Karpas-422 (cell line): ENCODE results near the gene CPPED1. TPM values are rescaled to one million over a fixed set of nuclear protein-coding genes. Genes with fewer than 3 reads are reported as not detected.

Experiments used
- DNase-seq: peaks from one replicate; pipeline ENCODE4 v3.0.0-alpha.2; 2015
- H2AFZ ChIP-seq: fragments of 200-600 bp; sonication (generic); 2 replicates; pipeline ENCODE4 v1.6.1; 2014; ENCODE audit warnings: antibody characterized with exemption, low read length, mixed read lengths
- H3K27ac ChIP-seq: fragments of 200-600 bp; sonication (generic); 2 replicates; pipeline ENCODE4 v1.5.1; 2014; ENCODE audit warnings: mild to moderate bottlenecking, low read length, moderate library complexity
- H3K27me3 ChIP-seq: fragments of 200-600 bp; sonication (generic); 2 replicates; pipeline ENCODE4 v1.6.1; 2014; ENCODE audit warnings: low read length, mixed read lengths
- H3K36me3 ChIP-seq: fragments of 200-600 bp; sonication (generic); 2 replicates; pipeline ENCODE4 v1.6.1; 2014; ENCODE audit warnings: low read length, mixed read lengths; ENCODE audit not compliant: insufficient read depth
- H3K4me1 ChIP-seq: fragments of 200-600 bp; sonication (generic); 2 replicates; pipeline ENCODE4 v1.6.1; 2014; ENCODE audit warnings: mild to moderate bottlenecking, low read length, mixed read lengths
- H3K4me2 ChIP-seq: fragments of 200-600 bp; sonication (generic); 2 replicates; pipeline ENCODE4 v1.6.1; 2014; ENCODE audit warnings: low read length, low read depth, mild to moderate bottlenecking; ENCODE audit not compliant: poor library complexity, severe bottlenecking
- H3K4me3 ChIP-seq: fragments of 200-600 bp; sonication (generic); 2 replicates; pipeline ENCODE4 v1.5.1; 2014; ENCODE audit warnings: mild to moderate bottlenecking, antibody characterized with exemption, low read length, mixed read lengths
- H3K79me2 ChIP-seq: fragments of 200-600 bp; sonication (generic); 2 replicates; pipeline ENCODE4 v1.6.1; 2014; ENCODE audit warnings: mild to moderate bottlenecking, low read length, mixed read lengths
- H3K9ac ChIP-seq: fragments of 200-600 bp; sonication (generic); 2 replicates; pipeline ENCODE4 v1.6.0; 2014; ENCODE audit warnings: low read length
- H3K9me2 ChIP-seq: fragments of 200-600 bp; sonication (generic), shearing (Covaris generic); replicated peaks from 2 replicates; pipeline ENCODE4 v1.6.0; 2014; ENCODE audit warnings: mild to moderate bottlenecking, low read length, moderate library complexity; ENCODE audit not compliant: insufficient read depth
- H3K9me3 ChIP-seq: fragments of 300-700, 200-600 bp; sonication (generic); 2 replicates; pipeline ENCODE4 v1.6.1; 2014; ENCODE audit warnings: low read length, mixed read lengths
- H4K20me1 ChIP-seq: fragments of 200-600 bp; sonication (generic); 2 replicates; pipeline ENCODE4 v1.6.1; 2014; ENCODE audit warnings: mild to moderate bottlenecking, antibody characterized with exemption, low read length, low read depth; ENCODE audit not compliant: insufficient read depth
- total RNA-seq: library from RNA; depleted of rRNA; stranded (reverse); fragments of >200 nt; shearing (Covaris generic); gene quantifications from 2 replicates; pipeline ENCODE4 v1.2.3, GENCODE V29; 2014; ENCODE audit warnings: low replicate concordance

CPPED1 gene
- total RNA-seq, 1 experiment from 2014 or later: 1.8 TPM

- H3K4me1 ChIP-seq: no peaks in the 10 kb centered on the region
- H2AFZ ChIP-seq: no peak overlapping the region
- no peaks in the 10 kb centered on the region for H3K79me2 ChIP-seq
- no peak overlapping the region for H3K27ac ChIP-seq
- no peaks in the 10 kb centered on the region for H3K27me3 ChIP-seq
- no peaks in the 10 kb centered on the region; the same call in 1 of the 2 replicates for H3K9me3 ChIP-seq
- DNase-seq: no peak
- H4K20me1 ChIP-seq: no peaks in the 10 kb centered on the region
- no peak overlapping the region for H3K4me2 ChIP-seq
- H3K9ac ChIP-seq: no peak overlapping the region
- H3K36me3 ChIP-seq: no peaks in the 10 kb centered on the region
- H3K4me3 ChIP-seq: no peak overlapping the region
- H3K9me2 ChIP-seq: no peaks in the 10 kb centered on the region
Observed at GRCh38 chr16:12735805-12736204, 67.9 kb downstream of the CPPED1 start.

DNA sequence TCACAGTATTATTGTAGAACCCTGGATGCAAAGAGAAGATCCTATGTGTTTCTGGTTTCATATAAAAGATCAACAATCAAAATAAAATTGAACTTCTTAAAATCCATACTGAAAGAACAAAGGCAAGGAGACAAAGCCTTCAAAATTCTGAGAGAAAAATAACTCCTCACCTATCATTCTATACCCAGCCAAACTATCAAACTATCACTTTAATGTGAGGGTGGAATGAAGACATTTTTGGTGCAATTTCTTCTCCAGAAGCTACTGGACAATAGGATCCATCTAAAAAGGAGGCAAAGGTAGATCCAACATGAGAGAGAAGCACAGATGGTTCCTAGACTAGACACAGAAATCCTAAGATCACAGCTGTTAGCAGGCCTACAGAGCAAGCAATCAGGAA, 71.1 kb downstream of the CPPED1 start:
- Histone ChIP-seq H4K20me1 (no peaks in the 10 kb centered on the region), H3K79me2 (no peaks in the 10 kb centered on the region)

GRCh38 chr16:12729448-12729847, 74.2 kb downstream of the CPPED1 start:
- Histone ChIP-seq H3K36me3 (no peaks in the 10 kb centered on the region), H3K9me3 (no peaks in the 10 kb centered on the region; the same call in 1 of the 2 replicates), H4K20me1 (no peaks in the 10 kb centered on the region), H3K9ac (no peak overlapping the region), H3K4me1 (no peaks in the 10 kb centered on the region), H3K27me3 (no peaks in the 10 kb centered on the region), H2AFZ (no peak overlapping the region), H3K4me3 (no peak overlapping the region), H3K27ac (no peak overlapping the region), H3K79me2 (no peaks in the 10 kb centered on the region), H3K4me2 (no peak overlapping the region), H3K9me2 (no peaks in the 10 kb centered on the region)
- DNase-seq: no peak

More for the DNA sequence above, 71.1 kb downstream of the CPPED1 start:
- Histone ChIP-seq H3K4me3 (no peak overlapping the region), H3K9me3 (no peaks in the 10 kb centered on the region; the same call in 1 of the 2 replicates), H3K27ac (no peak overlapping the region), H2AFZ (no peak overlapping the region), H3K4me1 (no peaks in the 10 kb centered on the region), H3K4me2 (no peak overlapping the region), H3K27me3 (no peaks in the 10 kb centered on the region), H3K9ac (no peak overlapping the region), H3K36me3 (no peaks in the 10 kb centered on the region), H3K9me2 (no peaks in the 10 kb centered on the region)
- no peak for DNase-seq

DNA sequence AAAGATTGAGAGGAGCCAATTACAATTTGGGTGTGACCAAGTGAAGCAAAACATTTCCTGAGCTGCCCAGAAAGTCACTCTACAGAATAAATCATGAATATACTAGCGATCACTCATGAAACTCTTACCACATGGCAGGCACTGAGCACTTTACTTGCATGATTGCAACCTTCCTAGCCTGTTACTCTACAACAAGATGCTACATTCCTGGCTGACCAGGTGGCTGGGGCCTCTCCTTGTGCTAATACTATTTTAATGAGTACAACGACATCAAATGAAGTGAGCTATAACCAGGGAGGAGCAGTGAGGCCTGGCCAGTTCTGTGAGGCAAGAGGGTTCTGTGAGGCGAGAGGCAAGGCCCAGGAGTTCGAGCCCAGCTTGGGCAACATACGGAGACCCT, 75.2 kb downstream of the CPPED1 start:
- Histone ChIP-seq H2AFZ (no peak overlapping the region), H3K27ac (no peak overlapping the region), H3K4me1 (no peaks in the 10 kb centered on the region), H3K9me2 (no peaks in the 10 kb centered on the region), H3K9ac (no peak overlapping the region), H3K9me3 (no peaks in the 10 kb centered on the region; the same call in 1 of the 2 replicates), H3K27me3 (no peaks in the 10 kb centered on the region), H3K4me3 (no peak overlapping the region), H4K20me1 (no peaks in the 10 kb centered on the region), H3K36me3 (no peaks in the 10 kb centered on the region), H3K79me2 (no peaks in the 10 kb centered on the region), H3K4me2 (no peak overlapping the region)
- DNase-seq: no peak

DNA sequence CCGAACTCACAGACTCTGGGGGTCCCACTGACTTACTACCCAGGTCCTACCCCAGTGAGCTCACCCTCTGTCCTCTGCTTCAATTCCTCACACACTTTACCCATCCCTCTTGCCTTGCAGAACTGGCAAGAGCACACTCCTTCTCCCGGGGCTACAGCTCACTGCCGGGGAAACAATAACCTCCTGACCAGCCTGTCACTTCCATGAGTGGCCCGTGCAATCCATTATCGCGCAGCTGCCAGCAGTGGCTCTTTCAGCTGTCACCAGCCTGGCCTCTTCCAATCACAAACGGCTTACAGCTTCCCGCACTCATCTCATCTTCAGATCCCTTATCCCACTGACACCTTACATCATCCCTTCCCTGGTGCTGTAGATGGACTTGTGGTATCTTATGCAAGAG, 79.5 kb downstream of the CPPED1 start:
- Histone ChIP-seq H3K4me3 (no peak overlapping the region), H4K20me1 (no peaks in the 10 kb centered on the region), H3K27ac (no peak overlapping the region), H2AFZ (no peak overlapping the region), H3K36me3 (no peaks in the 10 kb centered on the region), H3K4me1 (no peaks in the 10 kb centered on the region), H3K27me3 (no peaks in the 10 kb centered on the region), H3K9me2 (no peaks in the 10 kb centered on the region), H3K9ac (no peak overlapping the region), H3K79me2 (no peaks in the 10 kb centered on the region), H3K9me3 (no peaks in the 10 kb centered on the region), H3K4me2 (no peak overlapping the region)
- no peak for DNase-seq

DNA sequence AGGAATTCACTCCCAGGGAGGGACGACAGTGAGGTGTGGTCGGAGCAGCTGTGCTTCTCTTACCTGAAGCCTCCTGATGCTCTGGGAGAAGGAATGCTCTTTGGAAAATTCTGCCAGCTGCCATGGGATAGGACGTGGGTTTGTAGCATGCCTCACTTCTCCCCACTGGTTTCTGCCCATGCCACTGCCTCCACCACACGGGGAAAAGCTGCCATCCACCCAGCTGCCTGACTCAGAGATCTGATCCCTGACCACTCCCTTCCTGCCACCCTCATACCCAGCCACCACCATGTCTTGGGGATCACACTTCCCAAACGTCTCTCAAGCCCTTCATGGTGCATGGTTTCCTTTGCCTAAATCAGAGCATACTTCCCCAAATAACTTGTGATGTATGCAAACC, 80.0 kb downstream of the CPPED1 start:
- H3K9me3 ChIP-seq: no peaks in the 10 kb centered on the region
- no peak overlapping the region for H3K9ac ChIP-seq
- H3K4me1 ChIP-seq: no peaks in the 10 kb centered on the region
- DNase-seq: no peak
- H3K36me3 ChIP-seq: no peaks in the 10 kb centered on the region
- H2AFZ ChIP-seq: no peak overlapping the region
- no peaks in the 10 kb centered on the region for H3K79me2 ChIP-seq
- no peaks in the 10 kb centered on the region for H3K27me3 ChIP-seq
- H3K4me3 ChIP-seq: no peak overlapping the region
- H3K4me2 ChIP-seq: no peak overlapping the region
- no peak overlapping the region for H3K27ac ChIP-seq
- no peaks in the 10 kb centered on the region for H4K20me1 ChIP-seq
- H3K9me2 ChIP-seq: no peaks in the 10 kb centered on the region

DNA sequence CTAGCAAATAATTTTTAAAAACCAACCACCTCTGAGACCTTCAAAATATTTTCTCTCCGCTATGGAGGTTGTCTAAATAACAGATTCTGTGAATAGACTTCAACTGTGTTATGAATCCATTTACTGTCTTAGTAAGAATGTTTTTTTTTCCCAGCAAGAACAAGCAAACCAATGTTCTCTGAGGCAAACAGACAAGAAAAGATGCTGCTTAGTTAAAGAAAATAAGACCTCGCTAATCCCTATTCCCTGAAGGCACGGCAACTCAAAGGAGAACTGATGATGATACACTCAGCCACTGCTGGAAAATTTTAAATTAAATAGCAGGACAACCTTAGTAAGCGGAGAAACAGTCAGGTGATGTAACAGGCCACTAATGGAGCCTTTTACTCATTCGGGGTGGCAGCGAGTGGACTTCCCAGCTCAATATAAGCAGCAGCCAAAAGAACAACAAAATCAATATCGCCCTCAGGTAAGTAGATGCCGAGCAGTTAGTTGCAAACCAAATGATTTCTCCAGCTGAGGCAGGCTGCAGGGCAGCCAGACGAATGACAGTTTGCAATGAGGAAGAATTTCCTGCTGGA, 81.8 kb downstream of the CPPED1 start:
- Histone ChIP-seq H4K20me1 (no peaks in the 10 kb centered on the region), H3K9ac (no peak overlapping the region), H3K9me3 (no peaks in the 10 kb centered on the region), H3K79me2 (no peaks in the 10 kb centered on the region), H3K27me3 (no peaks in the 10 kb centered on the region), H3K9me2 (no peaks in the 10 kb centered on the region), H3K36me3 (no peaks in the 10 kb centered on the region), H3K4me3 (no peak overlapping the region), H3K4me2 (no peak overlapping the region), H2AFZ (no peak overlapping the region), H3K4me1 (no peaks in the 10 kb centered on the region), H3K27ac (no peak overlapping the region)
- DNase-seq: no peak

DNA sequence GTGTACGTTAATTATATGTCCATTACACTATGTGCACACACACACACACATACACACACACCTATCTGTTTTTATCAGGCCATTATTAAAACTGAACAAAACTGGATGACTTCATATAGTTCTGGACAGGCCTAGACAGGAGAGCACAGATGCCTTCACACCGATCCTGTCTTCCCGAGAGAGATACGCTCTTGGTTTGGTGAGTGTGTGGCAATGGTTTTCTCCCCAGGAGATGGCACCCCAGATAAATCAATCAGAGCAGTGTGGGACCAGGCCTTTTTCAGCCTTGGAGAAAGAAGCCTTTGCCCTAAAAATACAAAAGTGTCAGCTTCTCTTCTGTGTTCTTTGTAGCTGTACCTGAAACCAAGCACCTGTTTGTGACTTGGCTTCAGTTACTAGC, 83.7 kb downstream of the CPPED1 start:
- no peaks in the 10 kb centered on the region for H4K20me1 ChIP-seq
- no peaks in the 10 kb centered on the region for H3K9me2 ChIP-seq
- no peak overlapping the region for H3K4me2 ChIP-seq
- no peak overlapping the region for H3K4me3 ChIP-seq
- DNase-seq: no peak
- no peak overlapping the region for H3K27ac ChIP-seq
- H3K4me1 ChIP-seq: no peaks in the 10 kb centered on the region
- H3K36me3 ChIP-seq: no peaks in the 10 kb centered on the region
- H3K27me3 ChIP-seq: no peaks in the 10 kb centered on the region
- H2AFZ ChIP-seq: no peak overlapping the region
- no peak overlapping the region for H3K9ac ChIP-seq
- no peaks in the 10 kb centered on the region for H3K79me2 ChIP-seq
- H3K9me3 ChIP-seq: no peaks in the 10 kb centered on the region

DNA sequence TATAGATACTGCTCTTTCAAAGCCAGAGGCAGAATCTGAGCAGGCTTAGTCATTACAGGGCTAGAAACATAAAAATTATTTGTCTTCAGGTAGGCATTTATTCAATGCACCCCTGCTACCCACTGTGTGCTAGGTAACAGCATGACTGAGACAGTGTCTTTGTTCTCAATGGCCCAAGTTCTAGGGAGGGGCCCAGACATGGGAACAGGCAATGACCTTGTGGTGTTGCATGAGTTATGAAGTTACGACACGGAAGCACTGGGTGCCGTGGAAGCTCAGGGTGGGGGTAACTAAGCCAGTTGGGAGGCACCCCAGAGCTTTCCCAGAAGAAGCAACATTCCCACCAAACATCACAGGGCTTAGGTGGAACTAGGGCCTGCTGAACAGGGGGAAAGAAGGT, 87.0 kb downstream of the CPPED1 start:
- Histone ChIP-seq H3K27me3 (no peaks in the 10 kb centered on the region), H3K79me2 (no peaks in the 10 kb centered on the region), H3K9ac (no peak overlapping the region), H3K9me2 (no peaks in the 10 kb centered on the region), H3K36me3 (no peaks in the 10 kb centered on the region), H3K9me3 (no peaks in the 10 kb centered on the region), H3K27ac (no peak overlapping the region), H3K4me2 (no peak overlapping the region), H2AFZ (no peak overlapping the region), H3K4me1 (no peaks in the 10 kb centered on the region), H3K4me3 (no peak overlapping the region), H4K20me1 (no peaks in the 10 kb centered on the region)
- DNase-seq: no peak
